Activated CD4-positive, alpha-beta T cell treated with anti-CD3 and anti-CD28 coated beads, Interleukin-2, amount 50 U/mL, for 24 hours (primary cell): ENCODE measurements around the gene COL4A6.

Experiments used
- DNase-seq, 2 donors: peaks; one replicate each; pipeline ENCODE4 v3.0.0-alpha.2; 2020; ENCODE audit warnings: low read depth in 1 of 2, low spot score in 1 of 2

COL4A6 gene

GRCh38 chrX:108160309-108160708 is 277.9 kb downstream of the COL4A6 start:
- no peak for DNase-seq

- no peak for DNase-seq
Observed at GRCh38 chrX:108159028-108159670, 279.1 kb downstream of the COL4A6 start.

- DNase-seq, result no peak
Observed at GRCh38 chrX:108157628-108158027, 280.6 kb downstream of the COL4A6 start.

GRCh38 chrX:108156934-108157466 is 281.2 kb downstream of the COL4A6 start:
- DNase-seq, result no peak

- DNase-seq, result no peak
Observed at GRCh38 chrX:108156082-108156481, 282.1 kb downstream of the COL4A6 start.

- no peak for DNase-seq
Observed at GRCh38 chrX:108148524-108148923, 289.7 kb downstream of the COL4A6 start.

- DNase-seq, result no peak
Observed at GRCh38 chrX:108138814-108139702, 299.2 kb downstream of the COL4A6 start.

- no peak for DNase-seq
Observed at GRCh38 chrX:108134724-108135123, 303.5 kb downstream of the COL4A6 start.

GRCh38 chrX:108132876-108133275 is 305.3 kb downstream of the COL4A6 start:
- no peak for DNase-seq

- no peak for DNase-seq
Observed at GRCh38 chrX:108132034-108132433, 306.2 kb downstream of the COL4A6 start.

GRCh38 chrX:108131471-108131870 is 306.8 kb downstream of the COL4A6 start:
- no peak for DNase-seq

- no peak for DNase-seq
Observed at GRCh38 chrX:108130889-108131288, 307.3 kb downstream of the COL4A6 start.

- DNase-seq, result no peak
Observed at GRCh38 chrX:108127152-108127551, 311.1 kb downstream of the COL4A6 start.

GRCh38 chrX:108126661-108127060 is 311.6 kb downstream of the COL4A6 start:
- DNase-seq, result no peak

- DNase-seq, result no peak
Observed at GRCh38 chrX:108123591-108124366, 314.4 kb downstream of the COL4A6 start.

- DNase-seq, result no peak
Observed at GRCh38 chrX:108122748-108123147, 315.5 kb downstream of the COL4A6 start.

- no peak for DNase-seq
Observed at GRCh38 chrX:108121291-108121690, 316.9 kb downstream of the COL4A6 start.

GRCh38 chrX:108117988-108118387 is 320.2 kb downstream of the COL4A6 start:
- no peak for DNase-seq

- no peak for DNase-seq
Observed at GRCh38 chrX:108114541-108114940, 323.7 kb downstream of the COL4A6 start.
